CD14-positive monocyte (primary cell): ENCODE data around the gene CCDC15. TPM values are rescaled to one million over a fixed set of nuclear protein-coding genes. Genes with fewer than 3 reads are reported as not detected.

Experiments
- DNase-seq, 3 donors: peaks; one replicate each; pipeline ENCODE4 v3.0.0-alpha.2; 2011 to 2022
- H2AFZ ChIP-seq: 2 replicates; pipeline ENCODE4 v1.6.0; 2012; ENCODE audit warnings: mild to moderate bottlenecking, low read depth, low read length, inconsistent platforms; ENCODE audit not compliant: insufficient read depth, poor library complexity, severe bottlenecking
- H3K27ac ChIP-seq, 2 donors: 1 replicate in 1 of 2; 2 replicates in 1 of 2; pipeline ENCODE4 v1.5.1; 2012 to 2013; ENCODE audit warnings: low read length in 2 of 2, control low read depth in 1 of 2, inconsistent platforms in 1 of 2, low read depth in 1 of 2, mild to moderate bottlenecking in 1 of 2
- H3K27me3 ChIP-seq, 2 donors: one replicate each; pipeline versions ENCODE4 v1.6.0 to v1.6.1; 2011 to 2013; ENCODE audit warnings: low read length in 2 of 2; ENCODE audit not compliant: control insufficient read depth in 2 of 2, insufficient read depth in 2 of 2
- H3K36me3 ChIP-seq, 2 donors: replicated peaks in 1 of 2; 1 replicate in 1 of 2; 2 replicates in 1 of 2; pipeline versions ENCODE4 v1.5.1 to v1.6.1; 2012 to 2013; ENCODE audit warnings: low read length in 2 of 2, control low read depth in 1 of 2, inconsistent platforms in 1 of 2, mild to moderate bottlenecking in 1 of 2; ENCODE audit not compliant: insufficient read depth in 2 of 2, control insufficient read depth in 1 of 2
- H3K4me1 ChIP-seq, 2 donors: 1 replicate in 1 of 2; 2 replicates in 1 of 2; pipeline versions ENCODE4 v1.5.1 to v1.6.1; 2012 to 2013; ENCODE audit warnings: low read length in 2 of 2, control low read depth in 1 of 2, inconsistent platforms in 1 of 2, mild to moderate bottlenecking in 1 of 2, moderate library complexity in 1 of 2; ENCODE audit not compliant: insufficient read depth in 2 of 2, control insufficient read depth in 1 of 2
- H3K4me2 ChIP-seq: replicated peaks from 2 replicates; pipeline ENCODE3; 2012; ENCODE audit warnings: low read length, moderate library complexity, mild to moderate bottlenecking; ENCODE audit not compliant: poor library complexity, severe bottlenecking; ENCODE audit errors: extremely low read depth
- H3K4me3 ChIP-seq, 3 experiments: fragments of 200-600 bp in 1 of 3; sonication (generic) in 1 of 3; replicated peaks in 1 of 3; 1 replicate in 2 of 3; 2 replicates in 1 of 3; pipeline ENCODE4 v1.5.1; 2011 to 2013; ENCODE audit warnings: low read length in 3 of 3, mild to moderate bottlenecking in 3 of 3, control low read depth in 2 of 3, low read depth in 2 of 3, inconsistent platforms in 1 of 3, moderate library complexity in 1 of 3
- H3K79me2 ChIP-seq: 2 replicates; pipeline ENCODE4 v1.6.0; 2012; ENCODE audit warnings: mild to moderate bottlenecking, control low read depth, inconsistent platforms, low read length, moderate library complexity; ENCODE audit not compliant: insufficient read depth
- H3K9ac ChIP-seq: 2 replicates; pipeline ENCODE4 v1.6.0; 2017; ENCODE audit warnings: low read length, mild to moderate bottlenecking; ENCODE audit not compliant: insufficient read depth, poor library complexity, severe bottlenecking
- H3K9me3 ChIP-seq, 2 donors: replicated peaks in 1 of 2; 1 replicate in 1 of 2; 2 replicates in 1 of 2; pipeline versions ENCODE4 v1.5.1 to v1.6.1; 2012 to 2013; ENCODE audit warnings: low read length in 2 of 2, control low read depth in 1 of 2; ENCODE audit not compliant: control insufficient read depth in 1 of 2, insufficient read depth in 1 of 2
- H4K20me1 ChIP-seq: 2 replicates; pipeline ENCODE4 v1.6.0; 2012; ENCODE audit warnings: mild to moderate bottlenecking, low read length, control low read depth, moderate library complexity; ENCODE audit not compliant: insufficient read depth
- H3K27ac Mint-ChIP-seq, 7 donors: one replicate each; pipeline ENCODE4 v1.8.0; 2020; ENCODE audit warnings: mild to moderate bottlenecking in 7 of 7, mixed read lengths in 7 of 7, moderate library complexity in 6 of 7, inconsistent platforms in 2 of 7
- H3K27me3 Mint-ChIP-seq, 3 donors: one replicate each; pipeline ENCODE4 v1.8.0; 2021 to 2022; ENCODE audit warnings: low read depth in 3 of 3, mild to moderate bottlenecking in 3 of 3, mixed read lengths in 3 of 3, moderate library complexity in 3 of 3, inconsistent platforms in 1 of 3
- H3K36me3 Mint-ChIP-seq, 2 donors: one replicate each; pipeline ENCODE4 v1.8.0; 2020; ENCODE audit warnings: mixed read lengths in 2 of 2, inconsistent platforms in 1 of 2, mild to moderate bottlenecking in 1 of 2
- H3K4me1 Mint-ChIP-seq: one replicate; pipeline ENCODE4 v1.8.0; 2020; ENCODE audit warnings: mild to moderate bottlenecking, mixed read lengths
- H3K4me3 Mint-ChIP-seq, 2 donors: one replicate each; pipeline ENCODE4 v1.8.0; 2020; ENCODE audit warnings: mild to moderate bottlenecking in 2 of 2, mixed read lengths in 2 of 2, moderate library complexity in 1 of 2
- H3K9me3 Mint-ChIP-seq, 7 donors: one replicate each; pipeline ENCODE4 v1.8.0; 2020 to 2022; ENCODE audit warnings: mixed read lengths in 7 of 7, mild to moderate bottlenecking in 6 of 7, moderate library complexity in 6 of 7, inconsistent platforms in 2 of 7
- CTCF ChIP-seq: fragments of 200-600 bp; IDR thresholded peaks from one replicate; pipeline ENCODE4 v1.8.0; 2022; ENCODE audit warnings: antibody characterized with exemption, mild to moderate bottlenecking
- WGBS: methylation state at CpG from one replicate; pipeline ENCODE4 v1.1.5; 2013; ENCODE audit warnings: missing lambda C conversion rate; ENCODE audit not compliant: insufficient coverage; 5-methylcytosine and 5-hydroxymethylcytosine counted together
- intact Hi-C, 2 donors: fragments of 100-400 bp; cut with micrococcal nuclease; formaldehyde crosslinking; loops; one replicate each; pipeline versions ENCODE4 v1.15.0 to v1.15.1; 2023
- polyA plus RNA-seq, 3 donors: library from polyadenylated mRNA; depleted of rRNA in 1 of 3; unstranded in 2 of 3; stranded (reverse) in 1 of 3; fragments of 300-500 nt in 2 of 3; fragments of >200 nt in 1 of 3; fragmentation: Illumina TruSeq in 2 of 3; gene quantifications; 1 replicate in 2 of 3; 2 replicates in 1 of 3; pipeline ENCODE4 v1.2.3, GENCODE V29; 2012 to 2021

CCDC15 gene
- polyA plus RNA-seq, 3 donors = 0.24 to 0.32 (median 0.28) TPM

GRCh38 chr11:124976531-124976930 is 22.5 kb downstream of the CCDC15 start:
- DNase-seq = no peak
- H3K36me3 ChIP-seq = peaks cover 0 to 16% of the 10 kb centered on the region in 2 donors
- Mint-ChIP-seq H3K27ac (no peak overlapping the region), H3K9me3 (peaks cover 11 to 28% (median 19%) of the 10 kb centered on the region in 7 donors), H3K4me1 (no peaks in the 10 kb centered on the region), H3K36me3 (peaks cover 28 to 46% of the 10 kb centered on the region in 2 donors), H3K4me3 (no peak overlapping the region), H3K27me3 (no peaks in the 10 kb centered on the region)
- H3K27ac ChIP-seq = no peak overlapping the region
- H3K4me3 ChIP-seq = no peak overlapping the region
- intact Hi-C loops = no loop called here
- H4K20me1 ChIP-seq = no peaks in the 10 kb centered on the region
- peaks cover 4 to 6% of the 10 kb centered on the region in 2 donors for H3K9me3 ChIP-seq
- no peaks in the 10 kb centered on the region for H3K79me2 ChIP-seq
- no CpG with 5 or more reads among the region's 3 CpGs for WGBS
- H3K27me3 ChIP-seq = no peaks in the 10 kb centered on the region
- no peak for TF ChIP-seq CTCF
- H3K4me1 ChIP-seq = no peaks in the 10 kb centered on the region
- no peak overlapping the region for H2AFZ ChIP-seq
- H3K9ac ChIP-seq = no peak overlapping the region
- no peak overlapping the region for H3K4me2 ChIP-seq

- no peak for DNase-seq
- H3K27ac Mint-ChIP-seq = no peak overlapping the region
- Histone ChIP-seq H3K9ac (no peak overlapping the region), H3K27me3 (no peaks in the 10 kb centered on the region), H3K27ac (no peak overlapping the region), H4K20me1 (no peaks in the 10 kb centered on the region), H3K9me3 (peaks cover 8 to 10% of the 10 kb centered on the region in 2 donors), H3K4me1 (no peaks in the 10 kb centered on the region), H3K79me2 (no peaks in the 10 kb centered on the region), H2AFZ (no peak overlapping the region), H3K36me3 (peaks cover 0 to 21% of the 10 kb centered on the region in 2 donors), H3K4me3 (no peak overlapping the region), H3K4me2 (no peak overlapping the region)
- H3K4me3 Mint-ChIP-seq = no peak overlapping the region
- WGBS = no CpG with 5 or more reads among the region's 2 CpGs
- no peak for TF ChIP-seq CTCF
- no peaks in the 10 kb centered on the region for H3K27me3 Mint-ChIP-seq
- peaks cover 15 to 32% (median 20%) of the 10 kb centered on the region in 7 donors for H3K9me3 Mint-ChIP-seq
- H3K4me1 Mint-ChIP-seq = no peaks in the 10 kb centered on the region
- intact Hi-C loops = no loop called here
- peaks cover 32 to 51% of the 10 kb centered on the region in 2 donors for H3K36me3 Mint-ChIP-seq
These were observed 23.0 kb downstream of the CCDC15 start for GRCh38 chr11:124977006-124977405.
